SU-DHL-6 (cell line): ENCODE data around the gene RNF130.

Experiments used
- H2AFZ ChIP-seq: fragments of 200-600 bp; sonication (generic); 2 replicates; pipeline ENCODE4 v1.6.1; 2014; ENCODE audit warnings: low read depth, mild to moderate bottlenecking, moderate library complexity, mixed read lengths, antibody characterized with exemption, low read length; ENCODE audit not compliant: severe bottlenecking
- H3F3A ChIP-seq: fragments of 200-600 bp; shearing (Covaris generic); 2 replicates; pipeline ENCODE4 v1.6.0; 2016; ENCODE audit warnings: antibody characterized with exemption, mild to moderate bottlenecking; ENCODE audit not compliant: insufficient read depth
- H3K27ac ChIP-seq: fragments of 200-600 bp; sonication (generic); 2 replicates; pipeline ENCODE4 v1.5.1; 2016; ENCODE audit warnings: low read depth, mild to moderate bottlenecking, low read length, moderate library complexity, mixed read lengths
- H3K27me3 ChIP-seq: fragments of 200-600 bp; sonication (generic), shearing (Covaris generic); 2 replicates; pipeline ENCODE4 v1.6.0; 2014; ENCODE audit warnings: mild to moderate bottlenecking, low read length
- H3K36me3 ChIP-seq: fragments of 200-600 bp; sonication (generic); 2 replicates; pipeline ENCODE4 v1.6.1; 2014; ENCODE audit warnings: mild to moderate bottlenecking, low read length, mixed read lengths
- H3K4me2 ChIP-seq: fragments of 300-600, 200-600 bp; shearing (Covaris generic), sonication (generic); 2 replicates; pipeline ENCODE4 v1.6.0; 2014; ENCODE audit warnings: low read length, low read depth, mild to moderate bottlenecking; ENCODE audit not compliant: poor library complexity, severe bottlenecking
- H3K4me3 ChIP-seq: fragments of 200-600 bp; sonication (generic); 2 replicates; pipeline ENCODE4 v1.5.1; 2014; ENCODE audit warnings: antibody characterized with exemption, low read length, mild to moderate bottlenecking, mixed read lengths; ENCODE audit not compliant: insufficient read depth, poor library complexity, severe bottlenecking
- H3K79me2 ChIP-seq: fragments of 200-600 bp; sonication (generic); 2 replicates; pipeline ENCODE4 v1.6.1; 2014; ENCODE audit warnings: mild to moderate bottlenecking, low read length, moderate library complexity; ENCODE audit not compliant: insufficient read depth
- H3K9ac ChIP-seq: fragments of 200-600 bp; sonication (generic); 2 replicates; pipeline ENCODE4 v1.7.0; 2014; ENCODE audit warnings: mild to moderate bottlenecking, low read length
- H3K9me2 ChIP-seq: fragments of 200-600 bp; sonication (generic); replicated peaks from 2 replicates; pipeline ENCODE4 v1.6.1; 2014; ENCODE audit warnings: low read length; ENCODE audit not compliant: insufficient read depth
- H3K9me3 ChIP-seq: fragments of 200-600 bp; sonication (generic); 2 replicates; pipeline ENCODE4 v1.6.1; 2014; ENCODE audit warnings: low read length, mixed read lengths; ENCODE audit not compliant: insufficient read depth
- H4K20me1 ChIP-seq: fragments of 200-600 bp; sonication (generic); 2 replicates; pipeline ENCODE4 v1.6.1; 2014; ENCODE audit warnings: low read depth, mild to moderate bottlenecking, antibody characterized with exemption, low read length, moderate library complexity, mixed read lengths
- CTCF ChIP-seq: fragments of 200-600 bp; sonication (generic); IDR thresholded peaks from one replicate; pipeline ENCODE4 v1.5.1; 2017; ENCODE audit warnings: antibody characterized with exemption, mild to moderate bottlenecking, low read length, moderate library complexity; ENCODE audit not compliant: insufficient read depth, poor library complexity, severe bottlenecking
- EZH2phosphoT487 ChIP-seq: fragments of 200-600 bp; sonication (generic), shearing (Covaris generic); conservative IDR thresholded peaks from 2 replicates; pipeline ENCODE4 v1.6.1; 2018; ENCODE audit warnings: mild to moderate bottlenecking, antibody characterized with exemption, low read length, moderate library complexity, mixed read lengths

RNF130 gene

GRCh38 chr5:179954434-179954833 lies 117.1 kb downstream of the RNF130 start:
- H3K4me2 ChIP-seq: no peak overlapping the region
- TF ChIP-seq CTCF: no peak
- TF ChIP-seq EZH2phosphoT487: no peak
- H3K4me3 ChIP-seq: no peak overlapping the region
- H3K9me2 ChIP-seq: no peaks in the 10 kb centered on the region
- no peaks in the 10 kb centered on the region for H3K9me3 ChIP-seq
- no peaks in the 10 kb centered on the region for H3K79me2 ChIP-seq
- H2AFZ ChIP-seq: no peak overlapping the region
- H3K27ac ChIP-seq: no peak overlapping the region
- H3K27me3 ChIP-seq: no peaks in the 10 kb centered on the region
- H3K9ac ChIP-seq: no peak overlapping the region
- H3F3A ChIP-seq: no peaks in the 10 kb centered on the region
- no peaks in the 10 kb centered on the region for H4K20me1 ChIP-seq
- no peaks in the 10 kb centered on the region for H3K36me3 ChIP-seq

GRCh38 chr5:179953987-179954386 lies 117.6 kb downstream of the RNF130 start:
- Histone ChIP-seq H3K27me3 (no peaks in the 10 kb centered on the region), H3K4me3 (no peak overlapping the region), H3K9me2 (no peaks in the 10 kb centered on the region), H2AFZ (no peak overlapping the region), H3K9ac (no peak overlapping the region), H3K27ac (no peak overlapping the region), H4K20me1 (no peaks in the 10 kb centered on the region), H3K79me2 (no peaks in the 10 kb centered on the region), H3K4me2 (no peak overlapping the region), H3K36me3 (no peaks in the 10 kb centered on the region), H3K9me3 (no peaks in the 10 kb centered on the region), H3F3A (no peaks in the 10 kb centered on the region)
- no peak for TF ChIP-seq CTCF
- no peak for TF ChIP-seq EZH2phosphoT487

GRCh38 chr5:179936976-179937681 lies 134.4 kb downstream of the RNF130 start:
- Histone ChIP-seq H3K27me3 (no peaks in the 10 kb centered on the region), H3F3A (no peaks in the 10 kb centered on the region), H3K4me2 (no peak overlapping the region)

More at GRCh38 chr5:179936976-179937681, 134.4 kb downstream of the RNF130 start:
- H2AFZ ChIP-seq: no peak overlapping the region
- no peaks in the 10 kb centered on the region for H4K20me1 ChIP-seq
- H3K79me2 ChIP-seq: no peaks in the 10 kb centered on the region
- TF ChIP-seq CTCF: no peak
- TF ChIP-seq EZH2phosphoT487: no peak
- H3K9me2 ChIP-seq: no peaks in the 10 kb centered on the region
- H3K9ac ChIP-seq: no peak overlapping the region
- H3K9me3 ChIP-seq: no peaks in the 10 kb centered on the region
- no peak overlapping the region for H3K27ac ChIP-seq
- no peaks in the 10 kb centered on the region for H3K36me3 ChIP-seq
- H3K4me3 ChIP-seq: no peak overlapping the region
